CD14-positive monocyte (primary cell): ENCODE results near the gene FOXO3. TPM values are rescaled to one million over a fixed set of nuclear protein-coding genes. Genes with fewer than 3 reads are reported as not detected.

Experiments used
- DNase-seq, 3 donors: peaks; one replicate each; pipeline ENCODE4 v3.0.0-alpha.2; 2011 to 2022
- H2AFZ ChIP-seq: 2 replicates; pipeline ENCODE4 v1.6.0; 2012; ENCODE audit warnings: mild to moderate bottlenecking, low read depth, low read length, inconsistent platforms; ENCODE audit not compliant: insufficient read depth, poor library complexity, severe bottlenecking
- H3K27ac ChIP-seq, 2 donors: 1 replicate in 1 of 2; 2 replicates in 1 of 2; pipeline ENCODE4 v1.5.1; 2012 to 2013; ENCODE audit warnings: low read length in 2 of 2, control low read depth in 1 of 2, inconsistent platforms in 1 of 2, low read depth in 1 of 2, mild to moderate bottlenecking in 1 of 2
- H3K27me3 ChIP-seq, 2 donors: one replicate each; pipeline versions ENCODE4 v1.6.0 to v1.6.1; 2011 to 2013; ENCODE audit warnings: low read length in 2 of 2; ENCODE audit not compliant: control insufficient read depth in 2 of 2, insufficient read depth in 2 of 2
- H3K36me3 ChIP-seq, 2 donors: replicated peaks in 1 of 2; 1 replicate in 1 of 2; 2 replicates in 1 of 2; pipeline versions ENCODE4 v1.5.1 to v1.6.1; 2012 to 2013; ENCODE audit warnings: low read length in 2 of 2, control low read depth in 1 of 2, inconsistent platforms in 1 of 2, mild to moderate bottlenecking in 1 of 2; ENCODE audit not compliant: insufficient read depth in 2 of 2, control insufficient read depth in 1 of 2
- H3K4me1 ChIP-seq, 2 donors: 1 replicate in 1 of 2; 2 replicates in 1 of 2; pipeline versions ENCODE4 v1.5.1 to v1.6.1; 2012 to 2013; ENCODE audit warnings: low read length in 2 of 2, control low read depth in 1 of 2, inconsistent platforms in 1 of 2, mild to moderate bottlenecking in 1 of 2, moderate library complexity in 1 of 2; ENCODE audit not compliant: insufficient read depth in 2 of 2, control insufficient read depth in 1 of 2
- H3K4me2 ChIP-seq: replicated peaks from 2 replicates; pipeline ENCODE3; 2012; ENCODE audit warnings: low read length, moderate library complexity, mild to moderate bottlenecking; ENCODE audit not compliant: poor library complexity, severe bottlenecking; ENCODE audit errors: extremely low read depth
- H3K4me3 ChIP-seq, 3 experiments: fragments of 200-600 bp in 1 of 3; sonication (generic) in 1 of 3; replicated peaks in 1 of 3; 1 replicate in 2 of 3; 2 replicates in 1 of 3; pipeline ENCODE4 v1.5.1; 2011 to 2013; ENCODE audit warnings: low read length in 3 of 3, mild to moderate bottlenecking in 3 of 3, control low read depth in 2 of 3, low read depth in 2 of 3, inconsistent platforms in 1 of 3, moderate library complexity in 1 of 3
- H3K79me2 ChIP-seq: 2 replicates; pipeline ENCODE4 v1.6.0; 2012; ENCODE audit warnings: mild to moderate bottlenecking, control low read depth, inconsistent platforms, low read length, moderate library complexity; ENCODE audit not compliant: insufficient read depth
- H3K9ac ChIP-seq: 2 replicates; pipeline ENCODE4 v1.6.0; 2017; ENCODE audit warnings: low read length, mild to moderate bottlenecking; ENCODE audit not compliant: insufficient read depth, poor library complexity, severe bottlenecking
- H3K9me3 ChIP-seq, 2 donors: replicated peaks in 1 of 2; 1 replicate in 1 of 2; 2 replicates in 1 of 2; pipeline versions ENCODE4 v1.5.1 to v1.6.1; 2012 to 2013; ENCODE audit warnings: low read length in 2 of 2, control low read depth in 1 of 2; ENCODE audit not compliant: control insufficient read depth in 1 of 2, insufficient read depth in 1 of 2
- H4K20me1 ChIP-seq: 2 replicates; pipeline ENCODE4 v1.6.0; 2012; ENCODE audit warnings: mild to moderate bottlenecking, low read length, control low read depth, moderate library complexity; ENCODE audit not compliant: insufficient read depth
- H3K27ac Mint-ChIP-seq, 7 donors: one replicate each; pipeline ENCODE4 v1.8.0; 2020; ENCODE audit warnings: mild to moderate bottlenecking in 7 of 7, mixed read lengths in 7 of 7, moderate library complexity in 6 of 7, inconsistent platforms in 2 of 7
- H3K27me3 Mint-ChIP-seq, 3 donors: one replicate each; pipeline ENCODE4 v1.8.0; 2021 to 2022; ENCODE audit warnings: low read depth in 3 of 3, mild to moderate bottlenecking in 3 of 3, mixed read lengths in 3 of 3, moderate library complexity in 3 of 3, inconsistent platforms in 1 of 3
- H3K36me3 Mint-ChIP-seq, 2 donors: one replicate each; pipeline ENCODE4 v1.8.0; 2020; ENCODE audit warnings: mixed read lengths in 2 of 2, inconsistent platforms in 1 of 2, mild to moderate bottlenecking in 1 of 2
- H3K4me1 Mint-ChIP-seq: one replicate; pipeline ENCODE4 v1.8.0; 2020; ENCODE audit warnings: mild to moderate bottlenecking, mixed read lengths
- H3K4me3 Mint-ChIP-seq, 2 donors: one replicate each; pipeline ENCODE4 v1.8.0; 2020; ENCODE audit warnings: mild to moderate bottlenecking in 2 of 2, mixed read lengths in 2 of 2, moderate library complexity in 1 of 2
- H3K9me3 Mint-ChIP-seq, 7 donors: one replicate each; pipeline ENCODE4 v1.8.0; 2020 to 2022; ENCODE audit warnings: mixed read lengths in 7 of 7, mild to moderate bottlenecking in 6 of 7, moderate library complexity in 6 of 7, inconsistent platforms in 2 of 7
- WGBS: methylation state at CpG from one replicate; pipeline ENCODE4 v1.1.5; 2013; ENCODE audit warnings: missing lambda C conversion rate; ENCODE audit not compliant: insufficient coverage; 5-methylcytosine and 5-hydroxymethylcytosine counted together
- intact Hi-C, 2 donors: fragments of 100-400 bp; cut with micrococcal nuclease; formaldehyde crosslinking; loops; one replicate each; pipeline versions ENCODE4 v1.15.0 to v1.15.1; 2023
- polyA plus RNA-seq, 3 donors: library from polyadenylated mRNA; depleted of rRNA in 1 of 3; unstranded in 2 of 3; stranded (reverse) in 1 of 3; fragments of 300-500 nt in 2 of 3; fragments of >200 nt in 1 of 3; fragmentation: Illumina TruSeq in 2 of 3; gene quantifications; 1 replicate in 2 of 3; 2 replicates in 1 of 3; pipeline ENCODE4 v1.2.3, GENCODE V29; 2012 to 2021
- TF ChIP-seq, protein P1 (sequence below): fragments of 200-600 bp; IDR thresholded peaks from one replicate; pipeline ENCODE4 v1.8.0; 2022; ENCODE audit warnings: antibody characterized with exemption, mild to moderate bottlenecking

Gene FOXO3
- polyA plus RNA-seq, 3 donors = 15.4 to 23.2 (median 17.5) TPM

DNA sequence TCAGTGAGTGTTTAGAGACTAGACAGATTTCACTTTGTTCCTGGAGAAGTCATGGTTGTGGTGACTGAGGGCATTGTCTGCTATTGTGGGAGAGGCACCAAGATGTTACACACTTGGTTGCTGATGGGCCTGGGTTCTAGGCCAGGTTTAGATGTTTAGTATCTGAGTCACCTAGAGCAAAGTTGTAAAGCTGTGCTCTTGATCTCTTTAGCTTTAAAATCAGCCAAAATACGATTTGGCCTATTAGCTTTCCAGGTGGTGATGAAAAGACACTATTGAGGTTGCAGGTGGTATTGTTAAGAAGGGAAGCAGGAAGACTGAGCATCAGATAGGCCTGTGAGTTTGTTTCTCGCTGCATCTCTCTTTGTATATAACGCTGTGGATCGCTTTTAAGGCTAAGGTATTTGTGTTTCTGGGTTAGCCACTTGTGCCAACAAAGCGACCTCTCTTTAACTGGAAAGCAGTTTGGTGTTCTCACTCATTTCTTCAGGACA is 48.6 kb downstream of the FOXO3 start:
- no peak overlapping the region for H3K27ac ChIP-seq
- H3K27me3 Mint-ChIP-seq = no peaks in the 10 kb centered on the region
- H3K27me3 ChIP-seq = no peaks in the 10 kb centered on the region
- H3K36me3 ChIP-seq = peaks cover 0 to 11% of the 10 kb centered on the region in 2 donors
- H2AFZ ChIP-seq = no peak overlapping the region
- no peak overlapping the region for H3K4me3 Mint-ChIP-seq
- peaks cover 100% of the 10 kb centered on the region for H3K79me2 ChIP-seq
- no peak overlapping the region for H3K27ac Mint-ChIP-seq
- peaks cover 99% of the 10 kb centered on the region for H4K20me1 ChIP-seq
- no peak overlapping the region for H3K4me2 ChIP-seq
- H3K9me3 ChIP-seq = peaks cover 0 to 5% of the 10 kb centered on the region in 2 donors
- DNase-seq = no peak
- H3K4me1 Mint-ChIP-seq = peaks cover 24% of the 10 kb centered on the region
- H3K9ac ChIP-seq = no peak overlapping the region
- intact Hi-C loops = no loop called here
- H3K36me3 Mint-ChIP-seq = peaks cover 9 to 22% of the 10 kb centered on the region in 2 donors
- 100% methylated on average over 2 of the region's 5 CpGs for WGBS
- H3K4me1 ChIP-seq = no peaks in the 10 kb centered on the region
- H3K4me3 ChIP-seq = no peak overlapping the region
- TF ChIP-seq, protein P1, sequence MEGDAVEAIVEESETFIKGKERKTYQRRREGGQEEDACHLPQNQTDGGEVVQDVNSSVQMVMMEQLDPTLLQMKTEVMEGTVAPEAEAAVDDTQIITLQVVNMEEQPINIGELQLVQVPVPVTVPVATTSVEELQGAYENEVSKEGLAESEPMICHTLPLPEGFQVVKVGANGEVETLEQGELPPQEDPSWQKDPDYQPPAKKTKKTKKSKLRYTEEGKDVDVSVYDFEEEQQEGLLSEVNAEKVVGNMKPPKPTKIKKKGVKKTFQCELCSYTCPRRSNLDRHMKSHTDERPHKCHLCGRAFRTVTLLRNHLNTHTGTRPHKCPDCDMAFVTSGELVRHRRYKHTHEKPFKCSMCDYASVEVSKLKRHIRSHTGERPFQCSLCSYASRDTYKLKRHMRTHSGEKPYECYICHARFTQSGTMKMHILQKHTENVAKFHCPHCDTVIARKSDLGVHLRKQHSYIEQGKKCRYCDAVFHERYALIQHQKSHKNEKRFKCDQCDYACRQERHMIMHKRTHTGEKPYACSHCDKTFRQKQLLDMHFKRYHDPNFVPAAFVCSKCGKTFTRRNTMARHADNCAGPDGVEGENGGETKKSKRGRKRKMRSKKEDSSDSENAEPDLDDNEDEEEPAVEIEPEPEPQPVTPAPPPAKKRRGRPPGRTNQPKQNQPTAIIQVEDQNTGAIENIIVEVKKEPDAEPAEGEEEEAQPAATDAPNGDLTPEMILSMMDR = no peak
- peaks cover 3 to 11% (median 7%) of the 10 kb centered on the region in 7 donors for H3K9me3 Mint-ChIP-seq

DNA sequence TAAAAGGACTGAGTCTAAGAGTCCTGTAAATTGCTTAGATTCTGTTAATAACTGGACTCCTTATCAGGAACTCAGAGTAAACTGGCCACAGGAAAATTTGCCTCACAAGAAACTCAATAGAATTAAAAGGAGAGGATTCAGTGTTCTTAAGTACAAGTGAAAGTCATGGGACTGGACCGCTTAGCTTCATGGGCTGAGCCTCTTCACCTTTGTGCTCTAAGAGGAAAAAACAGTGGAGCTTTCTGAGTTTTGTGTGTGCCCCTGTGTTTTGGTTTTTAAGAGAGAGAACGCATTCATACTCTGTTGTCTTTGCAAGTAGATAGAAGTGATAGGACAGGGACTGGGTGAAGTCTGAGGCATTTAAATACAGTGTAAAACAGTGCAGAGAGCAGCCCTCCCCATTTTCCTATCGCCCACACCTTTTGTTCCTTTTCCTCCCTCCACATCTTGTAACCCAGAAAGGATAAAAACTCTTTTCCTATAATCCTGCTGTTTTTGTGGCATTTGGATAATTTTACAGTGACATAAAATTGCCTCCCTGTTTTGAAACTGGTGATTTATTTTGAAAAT is 49.6 kb downstream of the FOXO3 start:
- H3K36me3 ChIP-seq = peaks cover 0 to 2% of the 10 kb centered on the region in 2 donors

More for the DNA sequence above, 49.6 kb downstream of the FOXO3 start:
- Mint-ChIP-seq H3K36me3 (peaks cover 9 to 17% of the 10 kb centered on the region in 2 donors), H3K27me3 (no peaks in the 10 kb centered on the region), H3K27ac (no peak overlapping the region), H3K9me3 (peaks cover 3 to 11% (median 7%) of the 10 kb centered on the region in 7 donors), H3K4me1 (peaks cover 27% of the 10 kb centered on the region), H3K4me3 (no peak overlapping the region)
- Histone ChIP-seq H3K4me1 (no peaks in the 10 kb centered on the region), H3K9ac (no peak overlapping the region), H3K27me3 (no peaks in the 10 kb centered on the region), H3K79me2 (peaks cover 100% of the 10 kb centered on the region), H3K27ac (no peak overlapping the region), H2AFZ (no peak overlapping the region), H3K9me3 (peaks cover 0 to 5% of the 10 kb centered on the region in 2 donors), H3K4me2 (no peak overlapping the region), H3K4me3 (no peak overlapping the region), H4K20me1 (peaks cover 99% of the 10 kb centered on the region)
- intact Hi-C loops = no loop called here
- TF ChIP-seq, protein P1 = no peak
- 78% methylated on average over 1 of the region's 3 CpGs for WGBS
- no peak for DNase-seq
